B cell (primary cell): ENCODE data around the gene TKTL1.
"Not testable (repeated sequence)": the region's sequence is repeated elsewhere in the genome, so short reads cannot be mapped to it uniquely, and the experiment has no call there.

Source experiments
- EZH2 ChIP-seq: IDR thresholded peaks from 2 replicates; pipeline ENCODE4 v1.6.1; 2012; ENCODE audit warnings: borderline replicate concordance, low read depth, mild to moderate bottlenecking, moderate library complexity, low read length; ENCODE audit not compliant: insufficient read depth, poor library complexity, severe bottlenecking
- TF ChIP-seq, protein P1 (sequence below): fragments of 200-600 bp; IDR thresholded peaks from one replicate; pipeline ENCODE4 v1.8.0; 2022; ENCODE audit warnings: antibody characterized with exemption, mild to moderate bottlenecking

- TF ChIP-seq, protein P1, sequence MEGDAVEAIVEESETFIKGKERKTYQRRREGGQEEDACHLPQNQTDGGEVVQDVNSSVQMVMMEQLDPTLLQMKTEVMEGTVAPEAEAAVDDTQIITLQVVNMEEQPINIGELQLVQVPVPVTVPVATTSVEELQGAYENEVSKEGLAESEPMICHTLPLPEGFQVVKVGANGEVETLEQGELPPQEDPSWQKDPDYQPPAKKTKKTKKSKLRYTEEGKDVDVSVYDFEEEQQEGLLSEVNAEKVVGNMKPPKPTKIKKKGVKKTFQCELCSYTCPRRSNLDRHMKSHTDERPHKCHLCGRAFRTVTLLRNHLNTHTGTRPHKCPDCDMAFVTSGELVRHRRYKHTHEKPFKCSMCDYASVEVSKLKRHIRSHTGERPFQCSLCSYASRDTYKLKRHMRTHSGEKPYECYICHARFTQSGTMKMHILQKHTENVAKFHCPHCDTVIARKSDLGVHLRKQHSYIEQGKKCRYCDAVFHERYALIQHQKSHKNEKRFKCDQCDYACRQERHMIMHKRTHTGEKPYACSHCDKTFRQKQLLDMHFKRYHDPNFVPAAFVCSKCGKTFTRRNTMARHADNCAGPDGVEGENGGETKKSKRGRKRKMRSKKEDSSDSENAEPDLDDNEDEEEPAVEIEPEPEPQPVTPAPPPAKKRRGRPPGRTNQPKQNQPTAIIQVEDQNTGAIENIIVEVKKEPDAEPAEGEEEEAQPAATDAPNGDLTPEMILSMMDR: not testable (repeated sequence)
- TF ChIP-seq EZH2: not testable (repeated sequence)
Observed at GRCh38 chrX:154258711-154259110, 36.9 kb upstream of the TKTL1 start.
